ENCODE measurements around the gene FN3K. TPM values are rescaled to one million over a fixed set of nuclear protein-coding genes. Genes with fewer than 3 reads are reported as not detected.

Gene FN3K
- 3.6 and 4.0 TPM in 2 replicates for total RNA-seq

DNA sequence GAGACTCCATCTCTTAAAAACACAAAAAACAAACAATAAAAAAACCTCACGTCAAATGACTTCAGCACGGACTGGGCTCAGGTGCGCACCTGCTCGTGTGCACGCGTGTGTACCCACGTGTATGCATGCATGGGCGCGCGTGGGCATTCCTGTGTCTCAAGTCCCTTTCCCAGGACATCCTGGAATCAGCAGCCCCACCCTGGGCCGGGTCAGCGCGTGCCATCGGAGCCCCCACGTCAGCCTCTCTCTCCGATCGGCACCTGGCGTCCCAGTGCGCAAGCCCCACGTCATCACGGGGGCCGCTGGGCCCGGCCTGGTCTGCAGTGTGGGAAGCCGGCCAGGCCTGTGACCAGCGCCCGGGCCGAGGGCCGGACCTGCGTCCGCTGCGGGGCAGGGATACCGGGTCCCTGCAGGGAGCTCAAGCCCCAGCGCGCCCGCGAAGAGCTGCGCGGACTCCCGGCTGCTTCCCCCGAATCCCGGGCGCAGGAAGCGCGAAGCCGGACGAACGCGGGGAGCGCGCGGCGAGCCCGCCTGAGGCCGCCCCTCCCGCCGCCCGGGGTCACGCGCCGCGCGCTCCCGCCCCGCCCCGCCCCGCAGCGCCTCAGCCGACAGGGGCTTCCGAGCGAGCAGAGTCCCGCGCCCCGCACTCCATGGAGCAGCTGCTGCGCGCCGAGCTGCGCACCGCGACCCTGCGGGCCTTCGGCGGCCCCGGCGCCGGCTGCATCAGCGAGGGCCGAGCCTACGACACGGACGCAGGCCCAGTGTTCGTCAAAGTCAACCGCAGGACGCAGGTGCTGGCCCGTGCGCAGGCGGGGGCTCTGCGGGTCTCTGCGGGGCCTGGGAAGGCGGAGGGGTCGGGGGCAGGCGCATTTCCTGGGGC lies at the start of gene FN3K:
Gene FN3K (plus strand): TSS at position 629 of the 880 bp plus-strand sequence. CDS start 22 bp downstream, at position 651.
- Mint-ChIP-seq H3K27me3 (ENCODE audit: low read depth) (no peaks in the 10 kb centered on the region), H3K4me3 (ENCODE audit: low read depth) (peak within 1 kb of the TSS; percentile 54), H3K9me3 (peaks cover 12% of the 10 kb centered on the region), H3K4me1 (ENCODE audit: low read depth) (no peaks in the 10 kb centered on the region), H3K36me3 (ENCODE audit: low read depth) (peaks cover 43% of the 10 kb centered on the region), H3K27ac (no peak within 1 kb of the TSS)
- no peak for DNase-seq (ENCODE audit: low spot score)
- intact Hi-C loops (cut with micrococcal nuclease), result no loop called here

DNA sequence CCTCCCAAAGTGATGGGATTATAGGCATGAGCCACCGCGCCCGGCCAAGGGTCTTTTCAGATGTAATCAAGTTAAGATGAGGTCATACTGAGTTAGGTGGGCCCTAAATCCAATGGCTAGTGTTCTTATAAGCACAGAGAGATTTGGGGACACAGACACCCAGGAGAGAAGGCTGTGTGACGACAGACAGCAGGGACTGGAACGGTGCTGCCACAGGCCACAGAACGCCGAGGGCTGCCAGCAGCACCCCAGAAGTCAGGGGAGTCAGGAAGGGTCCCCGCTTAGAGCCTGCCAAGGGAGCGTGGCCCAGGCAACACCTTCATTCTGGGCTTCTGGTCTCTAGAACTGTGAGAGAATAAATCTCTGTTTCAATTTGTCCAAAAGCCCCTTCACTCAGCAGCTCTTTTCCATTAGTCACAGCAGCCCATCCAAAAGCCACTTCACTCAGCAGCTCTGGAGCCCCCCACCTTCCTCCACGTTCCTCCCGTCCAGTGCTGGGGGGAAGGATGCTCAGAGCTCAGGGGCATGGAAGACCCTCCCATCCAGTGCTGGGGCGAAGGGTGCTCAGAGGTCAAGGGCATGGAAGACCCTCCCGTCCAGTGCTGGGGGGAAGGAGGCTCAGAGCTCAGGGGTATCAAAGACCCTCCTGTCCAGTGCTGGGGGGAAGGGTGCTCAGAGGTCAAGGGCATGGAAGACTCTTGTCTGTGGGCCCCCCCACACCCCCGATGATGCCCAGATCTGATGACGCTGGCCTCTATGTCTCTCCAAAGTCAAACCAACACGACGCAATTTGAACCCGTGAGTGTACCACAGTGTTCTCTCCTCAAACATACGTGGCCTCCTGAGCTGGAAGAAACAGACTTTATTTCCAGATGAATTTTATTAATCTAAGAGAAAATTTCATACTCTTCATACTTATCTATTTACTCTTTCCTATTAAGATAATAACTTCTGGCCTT lies 48.8 kb upstream of the FN3K start:
- DNase-seq (ENCODE audit: low spot score), result no peak
- H3K4me1 Mint-ChIP-seq (ENCODE audit: low read depth), result peaks cover 6% of the 10 kb centered on the region

DNA sequence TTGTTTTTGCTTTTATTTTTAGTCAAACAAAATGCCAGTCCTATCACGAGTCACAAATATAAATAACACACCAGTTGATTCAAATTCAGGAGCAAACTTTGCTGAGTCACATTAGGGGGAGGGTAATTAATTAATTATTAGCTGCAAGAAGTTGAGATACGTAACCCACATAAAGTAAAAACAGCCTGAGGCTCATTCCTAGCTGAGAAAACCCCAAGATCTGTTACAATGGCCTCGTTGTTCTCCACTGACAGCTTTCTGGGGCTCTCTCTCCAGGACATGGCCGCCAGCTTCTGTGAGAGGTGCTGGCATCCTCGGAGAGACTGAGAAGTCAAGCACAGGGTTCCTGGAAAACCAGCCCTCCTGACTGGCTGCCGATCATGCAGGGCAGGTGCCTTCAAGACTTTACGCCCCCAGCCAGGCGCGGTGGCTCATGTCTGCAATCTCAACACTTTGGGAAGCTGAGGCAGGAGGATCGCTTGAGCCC lies 48.0 kb upstream of the FN3K start:
- Mint-ChIP-seq H3K27me3 (ENCODE audit: low read depth) (no peaks in the 10 kb centered on the region), H3K4me1 (ENCODE audit: low read depth) (peaks cover 8% of the 10 kb centered on the region), H3K27ac (no peak overlapping the region), H3K9me3 (no peaks in the 10 kb centered on the region), H3K36me3 (ENCODE audit: low read depth) (peaks cover 4% of the 10 kb centered on the region), H3K4me3 (ENCODE audit: low read depth) (no peak overlapping the region)
- intact Hi-C loops (cut with micrococcal nuclease), result no loop called here
- no peak for DNase-seq (ENCODE audit: low spot score)

More for the DNA sequence above, 48.8 kb upstream of the FN3K start:
- Mint-ChIP-seq H3K27ac (no peak overlapping the region), H3K4me3 (ENCODE audit: low read depth) (no peak overlapping the region), H3K36me3 (ENCODE audit: low read depth) (peaks cover 3% of the 10 kb centered on the region), H3K27me3 (ENCODE audit: low read depth) (no peaks in the 10 kb centered on the region), H3K9me3 (peaks cover 7% of the 10 kb centered on the region)
- intact Hi-C loops (cut with micrococcal nuclease), result no loop called here

DNA sequence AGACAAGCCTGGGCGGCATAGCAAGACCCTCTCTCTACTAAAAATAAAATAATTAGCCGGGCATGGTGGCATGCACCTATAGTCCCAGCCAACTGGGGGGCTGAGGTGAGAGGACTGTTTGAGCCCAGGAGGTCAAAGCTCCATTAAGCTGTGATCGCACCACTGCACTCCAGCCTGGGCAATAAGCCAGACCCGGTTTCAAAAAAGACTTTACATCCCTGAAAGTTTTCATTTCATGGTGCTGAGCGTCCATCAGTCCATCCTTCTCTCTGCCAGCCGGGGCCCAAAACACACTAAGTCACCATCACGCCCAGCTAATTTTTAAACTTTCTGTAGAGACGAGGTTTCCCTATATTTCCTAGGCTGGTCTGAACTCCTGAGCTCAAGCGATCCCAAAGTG lies 47.5 kb upstream of the FN3K start:
- DNase-seq (ENCODE audit: low spot score), result no peak
- Mint-ChIP-seq H3K4me3 (ENCODE audit: low read depth) (no peak overlapping the region), H3K27me3 (ENCODE audit: low read depth) (no peaks in the 10 kb centered on the region), H3K9me3 (no peaks in the 10 kb centered on the region), H3K4me1 (ENCODE audit: low read depth) (peaks cover 10% of the 10 kb centered on the region), H3K36me3 (ENCODE audit: low read depth) (peaks cover 4% of the 10 kb centered on the region), H3K27ac (no peak overlapping the region)
- intact Hi-C loops (cut with micrococcal nuclease), result no loop called here

DNA sequence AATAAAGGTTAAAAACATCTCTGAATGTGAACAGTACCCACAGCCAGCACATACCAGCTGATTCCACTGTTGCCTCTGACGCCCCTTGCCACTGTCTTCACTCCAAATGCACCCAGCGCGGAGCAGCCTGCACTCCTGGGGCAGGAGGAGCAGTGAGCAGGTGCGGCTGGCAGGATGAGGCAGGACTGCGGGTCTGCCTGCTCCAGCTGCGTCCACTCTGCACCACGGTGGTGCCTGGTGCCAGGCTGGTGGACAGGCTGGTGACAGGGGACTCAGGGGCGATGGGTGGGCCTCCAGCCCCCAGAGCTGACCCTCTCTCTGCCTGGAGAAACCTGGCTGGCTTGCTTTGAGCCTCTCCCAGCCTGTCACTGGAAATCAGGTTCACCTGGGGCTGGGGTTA lies 46.3 kb upstream of the FN3K start:
- H3K36me3 Mint-ChIP-seq (ENCODE audit: low read depth), result peaks cover 4% of the 10 kb centered on the region
- no peak overlapping the region for H3K4me3 Mint-ChIP-seq (ENCODE audit: low read depth)
- intact Hi-C loops (cut with micrococcal nuclease), result no loop called here
- no peak overlapping the region for H3K27ac Mint-ChIP-seq
- DNase-seq (ENCODE audit: low spot score), result no peak
- H3K4me1 Mint-ChIP-seq (ENCODE audit: low read depth), result peaks cover 10% of the 10 kb centered on the region
- no peaks in the 10 kb centered on the region for H3K27me3 Mint-ChIP-seq (ENCODE audit: low read depth)
- H3K9me3 Mint-ChIP-seq, result peaks cover 5% of the 10 kb centered on the region

DNA sequence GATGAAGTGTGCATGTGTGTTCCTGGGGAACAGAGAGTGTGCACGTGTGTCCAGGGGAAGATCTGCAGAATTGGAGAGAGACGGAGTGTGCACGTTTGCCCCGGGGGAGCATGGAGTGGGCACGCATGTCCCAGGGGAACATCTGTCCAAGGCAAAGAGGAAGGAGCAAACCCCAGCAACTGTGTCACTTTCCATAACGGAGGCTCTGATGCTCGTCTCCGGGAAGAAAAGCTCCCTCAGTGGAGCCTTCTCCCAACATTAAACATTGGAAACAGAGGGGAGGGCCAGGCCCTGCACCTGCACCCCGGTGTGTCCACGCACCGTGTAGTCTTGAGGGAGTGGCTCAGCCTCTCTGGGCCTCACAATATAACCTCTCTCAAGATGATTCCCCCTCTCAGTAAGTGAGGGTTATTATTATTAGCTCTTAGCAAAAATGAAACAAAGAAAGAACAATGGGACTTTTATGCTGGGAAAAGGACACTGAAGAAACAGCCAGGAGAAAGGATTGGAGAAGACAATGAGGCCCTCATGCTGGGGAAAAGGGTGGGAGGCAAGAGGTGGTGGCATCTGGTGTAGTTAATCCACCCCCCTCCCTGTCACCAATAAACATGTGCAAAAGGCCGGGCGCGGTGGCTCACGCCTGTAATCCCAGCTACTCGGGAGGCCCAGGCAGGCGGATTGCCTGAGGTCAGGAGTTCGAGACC lies 44.5 kb upstream of the FN3K start:
- peak overlapping the region; percentile 8 for H3K27ac Mint-ChIP-seq
- intact Hi-C loops (cut with micrococcal nuclease), result no loop called here

DNA sequence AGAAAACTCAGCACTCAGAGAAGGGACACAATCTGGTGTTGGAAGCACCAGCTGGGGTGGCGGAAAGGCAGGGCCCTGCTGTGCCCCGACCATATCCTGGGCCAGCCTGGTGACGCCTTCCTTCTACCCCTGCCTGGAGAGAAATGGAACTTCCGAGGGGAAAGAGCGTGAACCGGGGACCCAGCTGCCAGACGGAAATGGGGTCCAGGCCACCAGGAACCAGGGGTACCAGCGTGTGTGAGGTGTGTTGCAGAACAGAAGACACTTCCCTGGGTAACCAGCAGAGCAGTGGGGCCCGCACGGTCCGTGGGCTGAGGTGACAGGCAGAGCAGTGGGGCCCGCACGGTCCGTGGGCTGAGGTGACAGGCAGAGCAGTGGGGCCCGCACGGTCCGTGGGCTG lies 43.7 kb upstream of the FN3K start:
- H3K4me3 Mint-ChIP-seq (ENCODE audit: low read depth), result no peak overlapping the region
- H3K4me1 Mint-ChIP-seq (ENCODE audit: low read depth), result peaks cover 10% of the 10 kb centered on the region
- no peak overlapping the region for H3K27ac Mint-ChIP-seq
- H3K27me3 Mint-ChIP-seq (ENCODE audit: low read depth), result no peaks in the 10 kb centered on the region
- H3K9me3 Mint-ChIP-seq, result peaks cover 19% of the 10 kb centered on the region
- DNase-seq (ENCODE audit: low spot score), result no peak
- peaks cover 11% of the 10 kb centered on the region for H3K36me3 Mint-ChIP-seq (ENCODE audit: low read depth)
- intact Hi-C loops (cut with micrococcal nuclease), result no loop called here

More for the DNA sequence above, 44.5 kb upstream of the FN3K start:
- H3K36me3 Mint-ChIP-seq (ENCODE audit: low read depth), result peaks cover 11% of the 10 kb centered on the region
- no peak for DNase-seq (ENCODE audit: low spot score)
- H3K4me3 Mint-ChIP-seq (ENCODE audit: low read depth), result no peak overlapping the region
- peaks cover 10% of the 10 kb centered on the region for H3K4me1 Mint-ChIP-seq (ENCODE audit: low read depth)
- no peaks in the 10 kb centered on the region for H3K27me3 Mint-ChIP-seq (ENCODE audit: low read depth)
- peaks cover 15% of the 10 kb centered on the region for H3K9me3 Mint-ChIP-seq

DNA sequence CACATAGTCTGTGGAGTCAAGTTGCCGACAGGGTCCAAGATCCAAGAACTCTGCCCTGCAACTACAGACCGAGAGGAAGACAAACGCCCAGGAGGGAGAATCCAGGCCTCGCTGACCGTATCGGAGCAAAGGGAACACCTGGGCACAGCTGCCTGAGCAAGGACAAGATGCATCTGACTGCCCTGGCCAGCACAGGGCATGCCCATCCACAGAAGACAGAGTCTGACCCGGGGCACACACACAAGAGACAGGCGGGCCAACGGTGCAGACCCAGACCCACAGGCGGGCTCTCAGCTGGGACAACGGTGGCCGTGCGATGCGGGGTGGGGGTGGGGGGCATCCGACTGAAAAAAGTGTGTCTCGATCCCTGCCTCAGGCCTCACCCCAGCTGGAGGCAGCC lies 43.1 kb upstream of the FN3K start:
- Mint-ChIP-seq H3K9me3 (peaks cover 19% of the 10 kb centered on the region), H3K27me3 (ENCODE audit: low read depth) (peaks cover 3% of the 10 kb centered on the region), H3K27ac (no peak overlapping the region), H3K4me1 (ENCODE audit: low read depth) (peaks cover 11% of the 10 kb centered on the region), H3K4me3 (ENCODE audit: low read depth) (no peak overlapping the region), H3K36me3 (ENCODE audit: low read depth) (peaks cover 11% of the 10 kb centered on the region)
- intact Hi-C loops (cut with micrococcal nuclease), result no loop called here
- DNase-seq (ENCODE audit: low spot score), result no peak

DNA sequence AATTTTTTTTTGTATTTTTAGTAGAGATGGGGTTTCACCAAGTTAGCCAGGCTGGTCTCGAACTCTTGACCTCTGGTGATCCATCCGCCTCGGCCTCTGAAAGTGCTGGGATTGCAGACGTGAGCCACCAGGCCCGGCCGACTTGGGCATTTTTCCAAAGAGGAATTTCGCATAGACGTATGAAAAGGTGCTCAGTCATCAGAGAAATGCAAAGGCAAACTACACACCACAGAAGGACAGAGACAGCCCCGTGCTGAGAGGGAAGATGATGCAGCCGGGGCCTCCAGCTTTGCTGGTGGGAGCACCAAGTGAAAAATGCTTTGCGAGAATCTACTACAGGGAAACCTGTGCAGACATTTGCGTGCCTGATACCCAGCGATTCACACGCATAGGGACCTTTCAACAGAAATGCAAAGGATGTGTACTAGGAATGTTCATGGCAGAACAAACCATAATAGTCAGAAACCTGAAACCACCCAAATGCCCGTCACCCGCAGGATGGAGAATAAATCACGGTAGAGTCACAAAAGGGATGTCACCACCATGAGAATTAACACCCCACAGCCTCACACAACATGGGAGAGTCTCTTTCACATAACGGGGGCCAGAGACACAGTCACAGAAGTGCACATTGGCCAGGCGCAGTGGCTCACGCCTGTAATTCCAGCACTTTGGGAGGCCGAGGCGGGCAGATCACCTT lies 42.1 kb upstream of the FN3K start:
- Mint-ChIP-seq H3K36me3 (ENCODE audit: low read depth) (peaks cover 11% of the 10 kb centered on the region), H3K27me3 (ENCODE audit: low read depth) (peaks cover 4% of the 10 kb centered on the region), H3K4me3 (ENCODE audit: low read depth) (no peak overlapping the region), H3K27ac (no peak overlapping the region), H3K4me1 (ENCODE audit: low read depth) (peaks cover 12% of the 10 kb centered on the region), H3K9me3 (peaks cover 19% of the 10 kb centered on the region)
- intact Hi-C loops (cut with micrococcal nuclease), result no loop called here
- no peak for DNase-seq (ENCODE audit: low spot score)

DNA sequence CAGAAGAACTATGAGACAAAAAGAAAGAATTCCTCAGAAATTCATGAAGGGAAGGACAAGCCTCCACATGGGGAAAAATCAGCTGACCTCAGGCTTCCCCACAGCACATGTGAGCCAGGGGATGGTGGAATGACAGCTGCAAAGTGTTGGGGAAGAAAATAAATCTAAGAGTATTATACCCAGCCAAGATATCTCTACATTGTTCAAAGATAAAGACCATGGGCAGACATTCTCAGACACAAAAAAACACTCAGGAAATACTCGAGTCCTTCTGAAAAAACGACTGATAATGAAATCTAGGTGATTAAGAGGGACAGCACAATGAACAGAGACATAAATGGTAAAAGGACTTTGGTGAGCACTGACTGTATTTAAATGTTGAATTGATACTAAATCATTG lies 40.8 kb upstream of the FN3K start:
- Mint-ChIP-seq H3K4me1 (ENCODE audit: low read depth) (peaks cover 15% of the 10 kb centered on the region), H3K27ac (no peak overlapping the region), H3K27me3 (ENCODE audit: low read depth) (peaks cover 5% of the 10 kb centered on the region), H3K9me3 (peaks cover 19% of the 10 kb centered on the region), H3K4me3 (ENCODE audit: low read depth) (no peak overlapping the region), H3K36me3 (ENCODE audit: low read depth) (peaks cover 11% of the 10 kb centered on the region)
- intact Hi-C loops (cut with micrococcal nuclease), result no loop called here
- no peak for DNase-seq (ENCODE audit: low spot score)

DNA sequence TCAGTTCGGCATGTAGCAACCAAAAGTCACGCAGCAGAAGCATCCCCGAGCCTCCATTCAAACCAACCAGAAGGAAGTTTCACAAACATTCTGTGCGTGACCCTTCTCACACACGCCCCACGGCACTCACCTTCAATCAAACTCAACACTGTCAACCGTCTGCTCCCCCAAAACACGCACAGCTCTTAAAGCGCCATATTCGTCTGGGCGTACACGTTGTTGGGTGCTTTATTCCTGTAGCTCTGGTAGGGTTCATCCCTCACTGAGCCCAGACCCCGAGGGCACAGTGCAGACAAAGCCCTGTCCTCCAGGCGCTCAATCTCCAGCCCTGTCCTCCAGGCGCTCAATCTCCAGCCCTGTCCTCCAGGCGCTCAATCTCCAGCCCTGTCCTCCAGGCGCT lies 39.2 kb upstream of the FN3K start:
- Mint-ChIP-seq H3K4me3 (ENCODE audit: low read depth) (no peak overlapping the region), H3K9me3 (peaks cover 19% of the 10 kb centered on the region), H3K27ac (no peak overlapping the region), H3K27me3 (ENCODE audit: low read depth) (peaks cover 5% of the 10 kb centered on the region), H3K36me3 (ENCODE audit: low read depth) (peaks cover 11% of the 10 kb centered on the region), H3K4me1 (ENCODE audit: low read depth) (peaks cover 11% of the 10 kb centered on the region)
- no peak for DNase-seq (ENCODE audit: low spot score)
- intact Hi-C loops (cut with micrococcal nuclease), result no loop called here
